Hematopoietic multipotent progenitor cell treated with erythropoietin and hydrocortisone succinate and interleukin-3 and kit ligand, for 15 days (in vitro differentiated cells): ENCODE results near the gene PTPN7.
A peak's percentile ranks its signal among the peaks of the same experiment; 100 is the strongest.
"Not testable (repeated sequence)": the region's sequence is repeated elsewhere in the genome, so short reads cannot be mapped to it uniquely, and the experiment has no call there.

Experiments used
- DNase-seq: peaks from one replicate; pipeline ENCODE4 v3.0.0-alpha.2; 2015; ENCODE audit warnings: low spot score

The PTPN7 gene

DNA sequence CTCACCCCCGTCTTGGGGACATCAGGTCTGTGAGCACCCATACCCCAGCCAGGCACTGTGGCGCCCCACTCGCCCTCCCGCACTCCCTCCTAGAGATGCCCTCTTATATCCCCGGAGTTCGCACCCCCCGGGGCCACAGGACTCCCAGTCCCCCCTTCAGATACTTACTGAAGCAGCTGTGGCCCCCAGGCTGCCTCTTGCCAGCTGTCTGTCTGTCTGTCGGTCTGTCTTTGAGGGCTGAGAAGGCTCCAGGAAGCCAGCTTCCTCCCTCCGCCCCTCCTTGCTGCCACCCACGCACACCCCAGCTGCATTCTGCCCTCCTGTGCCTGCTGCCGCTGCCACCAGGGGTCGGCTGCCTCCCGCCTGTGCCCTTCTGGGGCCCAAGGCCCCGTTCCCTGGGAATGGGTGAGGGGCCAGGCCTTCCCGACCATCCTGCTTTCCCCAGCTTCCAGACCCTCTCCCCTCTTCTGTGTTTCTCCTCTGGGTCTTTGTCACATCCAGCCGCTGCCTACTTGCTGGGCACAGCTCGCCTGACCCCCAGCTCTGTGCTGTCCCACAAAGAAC, at the start of gene PTPN7:
Gene PTPN7 (minus strand): TSS at position 226 of the 564 bp plus-strand sequence. CDS start 1,200 bp downstream, outside the sequence.
- peak; percentile 80 for DNase-seq

DNA sequence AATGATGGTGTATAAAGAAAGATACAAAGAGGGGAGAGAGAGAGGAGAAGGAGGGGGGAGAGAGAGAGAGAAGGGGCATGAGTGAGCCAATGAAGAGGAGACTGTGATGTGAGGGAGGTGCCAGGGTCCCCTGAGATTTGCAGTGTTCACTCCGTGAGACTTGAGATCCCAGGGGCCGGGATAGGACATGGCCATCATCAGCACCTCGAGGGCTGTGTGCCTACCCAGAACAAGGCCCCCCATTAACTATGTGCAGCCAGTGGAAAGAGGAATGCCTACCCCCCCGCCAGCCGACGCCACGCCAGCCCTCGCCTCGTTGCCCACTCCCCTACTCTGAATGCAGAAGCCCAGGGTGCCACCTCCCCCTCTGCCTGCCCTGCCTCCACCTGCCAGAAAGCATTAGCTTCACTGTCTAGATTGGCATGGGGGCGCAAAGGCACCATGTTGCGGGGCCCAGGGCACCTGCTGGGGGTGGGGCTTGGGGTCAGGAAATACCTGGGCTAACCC, 48.0 kb upstream of the PTPN7 start:
- DNase-seq: no peak

DNA sequence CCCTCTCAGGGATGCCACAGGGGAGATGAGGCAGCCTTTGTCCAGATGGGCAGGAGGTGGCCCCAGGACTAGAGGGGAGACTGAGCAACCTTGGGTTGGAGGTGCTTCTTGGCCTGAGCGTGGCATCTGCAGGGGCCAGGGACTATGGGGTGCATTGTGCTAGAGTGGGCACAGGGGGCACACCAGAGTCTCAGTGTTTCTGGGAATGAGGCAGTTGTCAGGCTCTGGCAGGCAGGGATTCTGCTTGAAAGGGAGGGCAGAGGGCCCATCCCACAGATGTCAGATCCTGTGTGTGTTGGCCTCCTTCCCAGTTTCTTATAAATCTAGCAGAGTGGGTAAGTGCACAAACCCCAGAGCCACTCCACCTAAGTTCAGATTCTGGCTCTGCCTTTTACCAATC, 46.9 kb upstream of the PTPN7 start:
- DNase-seq: no peak

DNA sequence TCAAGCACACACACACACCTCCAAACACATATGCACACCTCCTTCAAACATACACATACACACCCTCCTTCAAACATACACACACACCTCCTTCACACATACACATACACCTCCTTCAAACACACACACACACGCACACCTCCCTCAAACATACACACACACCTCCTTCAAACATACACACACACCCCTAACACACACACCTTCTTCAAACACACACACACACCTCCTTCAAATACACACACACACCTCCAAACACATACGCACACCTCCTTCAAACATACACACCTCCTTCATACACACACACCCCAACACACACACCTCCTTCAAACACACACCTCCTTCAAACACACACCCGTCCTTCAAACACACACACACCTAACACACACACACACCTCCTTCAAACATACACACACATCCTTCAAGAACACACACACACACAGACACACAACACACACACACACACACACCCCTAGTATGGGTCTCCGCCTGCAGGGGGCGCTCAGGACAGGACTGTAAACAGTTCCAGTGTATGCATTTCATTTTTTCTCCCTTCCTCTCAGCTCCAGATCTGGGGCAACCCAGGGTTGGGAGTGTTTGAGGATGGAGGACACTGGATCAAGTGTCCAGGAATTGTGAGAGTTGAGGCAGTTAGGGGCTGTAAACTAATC, 45.3 kb upstream of the PTPN7 start:
- DNase-seq: no peak

DNA sequence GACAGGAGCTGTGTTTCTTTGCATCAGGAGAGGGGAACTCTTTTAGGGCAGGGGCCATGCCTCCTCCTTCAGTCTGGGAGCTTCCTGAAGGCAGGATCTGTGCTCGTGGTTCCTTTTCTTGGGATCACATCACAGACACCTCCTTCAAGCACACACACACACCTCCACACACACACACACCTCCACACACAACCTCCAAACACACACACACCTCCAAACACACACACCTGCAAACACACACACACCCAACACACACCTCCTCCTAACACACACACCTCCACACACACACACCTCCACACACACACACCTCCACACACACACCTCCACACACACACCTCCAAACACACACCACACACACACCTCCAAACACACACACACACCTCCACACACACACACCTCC, 43.7 kb upstream of the PTPN7 start:
- no peak for DNase-seq

DNA sequence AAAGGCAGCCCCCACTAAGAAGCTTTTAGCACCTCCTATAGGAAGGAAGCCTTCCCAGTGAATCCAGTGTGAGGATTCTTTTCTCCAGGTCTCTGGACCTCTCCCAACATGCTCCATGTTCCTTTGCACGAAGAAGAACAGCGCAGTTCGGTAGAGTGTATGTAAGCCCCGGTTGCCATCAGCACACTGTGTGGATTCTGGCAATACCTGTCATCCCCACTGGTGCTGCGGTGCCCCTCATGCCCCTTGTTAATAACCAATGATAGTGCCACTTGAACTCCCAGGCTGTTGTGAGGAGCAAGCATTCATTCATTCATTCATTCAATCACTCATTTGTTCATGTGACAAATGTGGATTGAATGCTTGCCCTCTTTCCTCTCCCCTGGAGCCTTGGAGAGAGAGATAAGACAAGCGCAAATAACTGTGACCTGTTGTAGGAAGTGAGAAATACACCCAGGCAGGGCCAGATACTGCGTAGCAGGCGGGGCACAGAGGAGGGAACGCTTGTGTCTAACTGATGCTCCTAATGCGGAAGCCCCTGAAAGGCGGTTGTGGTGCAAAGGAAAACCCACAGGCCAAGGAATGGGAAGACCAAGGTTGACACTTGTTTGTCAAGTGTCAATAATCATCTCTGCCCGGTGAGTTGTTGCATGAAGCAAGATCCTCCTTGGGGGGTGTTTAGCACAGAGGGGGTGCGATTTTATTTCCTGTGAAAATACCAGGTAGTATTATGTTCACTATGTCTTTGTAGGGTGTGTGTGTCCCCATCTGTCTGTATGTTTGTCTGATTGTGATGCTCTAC, 43.0 kb upstream of the PTPN7 start:
- no peak for DNase-seq

DNA sequence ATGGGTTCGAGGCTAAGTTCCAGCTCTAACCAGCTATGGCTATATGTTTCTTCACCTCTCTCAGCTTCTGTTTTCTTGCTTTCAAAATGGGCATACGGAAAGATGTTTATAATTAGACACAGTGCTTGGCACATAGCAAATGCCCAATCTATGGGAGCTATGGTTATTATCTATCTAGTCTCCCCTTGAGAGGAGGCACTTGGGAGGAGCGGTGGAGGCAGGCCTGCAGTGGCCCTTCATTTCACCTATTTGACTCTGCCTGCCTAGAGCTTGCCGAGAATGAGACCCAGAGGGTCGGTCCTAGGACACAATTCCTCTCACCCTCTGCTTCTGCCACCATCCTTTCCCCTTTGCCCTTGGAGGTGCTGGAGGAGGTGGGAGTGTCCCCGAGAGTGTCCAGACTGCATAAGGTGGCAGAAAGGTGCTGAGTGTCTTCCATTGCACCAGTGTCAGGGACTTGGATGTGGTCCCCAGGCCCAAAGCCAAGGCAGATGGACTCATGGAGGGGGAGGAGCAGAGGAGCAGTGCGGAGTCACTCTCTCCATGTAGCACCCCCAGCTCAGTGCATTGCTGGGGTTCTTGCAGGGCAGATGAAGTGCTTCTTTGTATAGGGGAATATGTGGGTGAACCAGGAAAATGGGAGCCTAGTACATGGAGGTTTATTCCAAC, 42.2 kb upstream of the PTPN7 start:
- no peak for DNase-seq

DNA sequence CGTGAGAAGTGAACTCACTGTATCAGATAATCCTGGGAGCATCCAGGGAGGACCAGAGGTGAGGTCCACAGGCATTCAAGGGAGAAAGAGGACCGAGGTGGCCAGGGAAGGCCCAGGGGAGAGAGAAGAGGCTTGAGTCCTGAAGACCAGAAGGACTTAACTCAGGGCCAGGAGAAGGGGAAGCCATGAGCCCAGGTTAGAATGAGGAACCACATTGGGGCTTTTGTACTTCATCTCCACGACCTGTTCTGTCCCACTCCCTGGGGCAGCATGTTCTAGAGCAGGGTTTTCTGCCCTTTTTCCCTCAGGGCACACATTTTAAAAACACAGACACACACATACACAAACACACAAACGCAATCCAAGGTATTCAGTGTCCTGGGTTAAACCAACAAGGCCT, 41.6 kb upstream of the PTPN7 start:
- DNase-seq: no peak

DNA sequence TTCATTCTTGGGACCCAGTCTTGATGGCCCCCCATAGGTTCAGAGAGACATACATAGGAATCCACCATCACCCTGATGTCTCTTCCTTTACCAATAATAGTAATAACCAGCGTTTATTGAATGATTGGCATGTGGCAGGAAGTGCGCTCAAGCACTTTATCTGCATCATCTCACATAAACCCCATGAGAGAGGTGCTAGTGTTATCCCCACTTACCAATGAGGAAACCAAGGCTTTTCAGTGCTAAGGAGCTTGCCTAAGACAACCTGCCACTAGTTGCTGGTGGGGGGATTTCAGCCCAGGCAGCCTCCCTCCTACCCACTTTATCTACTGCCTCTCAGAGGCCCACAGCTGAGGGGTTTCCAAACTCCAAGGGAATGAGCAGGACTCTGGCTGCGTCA, 40.9 kb upstream of the PTPN7 start:
- no peak for DNase-seq

DNA sequence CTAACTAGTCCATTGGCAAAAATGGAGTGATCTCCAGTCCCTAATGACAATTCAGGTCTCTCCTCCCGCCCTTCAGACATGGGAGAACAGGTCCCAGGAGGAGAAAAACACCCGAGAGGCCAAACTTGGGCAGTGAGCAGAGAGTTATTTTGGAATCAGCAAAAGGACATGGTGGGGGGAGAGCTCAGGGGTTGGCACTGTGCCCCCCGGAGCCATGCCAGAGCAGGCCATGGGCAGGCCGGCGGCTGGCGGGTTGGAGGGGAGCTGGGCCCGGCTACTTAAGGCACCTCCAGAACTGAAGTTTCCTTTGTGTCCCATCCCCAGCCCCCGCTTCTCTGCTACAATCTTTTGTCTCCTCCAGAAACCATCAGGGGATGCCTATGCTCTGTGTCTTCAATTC, 40.3 kb upstream of the PTPN7 start:
- no peak for DNase-seq

DNA sequence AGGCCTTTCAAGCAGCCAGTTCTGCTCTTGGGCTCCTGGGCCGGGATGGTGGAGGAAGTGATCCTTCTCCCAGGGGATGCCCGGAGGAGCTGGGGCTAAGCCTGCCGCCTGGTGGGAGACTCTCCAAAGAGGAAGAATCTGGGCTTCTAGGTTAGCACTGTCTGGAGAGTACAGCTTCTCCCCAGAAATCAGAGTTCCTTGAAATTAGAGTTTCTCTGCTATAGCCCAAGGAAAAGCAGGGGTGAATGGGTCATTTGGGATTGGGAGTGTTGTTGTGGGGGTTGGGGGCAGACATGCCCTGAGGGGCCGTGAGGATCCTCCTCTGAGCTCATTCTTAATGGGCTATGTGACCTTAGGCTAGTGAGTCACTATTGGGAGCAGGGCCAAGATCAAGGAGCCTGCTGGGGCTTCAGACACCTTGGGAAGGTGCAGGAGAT, 39.7 kb upstream of the PTPN7 start:
- DNase-seq: no peak

DNA sequence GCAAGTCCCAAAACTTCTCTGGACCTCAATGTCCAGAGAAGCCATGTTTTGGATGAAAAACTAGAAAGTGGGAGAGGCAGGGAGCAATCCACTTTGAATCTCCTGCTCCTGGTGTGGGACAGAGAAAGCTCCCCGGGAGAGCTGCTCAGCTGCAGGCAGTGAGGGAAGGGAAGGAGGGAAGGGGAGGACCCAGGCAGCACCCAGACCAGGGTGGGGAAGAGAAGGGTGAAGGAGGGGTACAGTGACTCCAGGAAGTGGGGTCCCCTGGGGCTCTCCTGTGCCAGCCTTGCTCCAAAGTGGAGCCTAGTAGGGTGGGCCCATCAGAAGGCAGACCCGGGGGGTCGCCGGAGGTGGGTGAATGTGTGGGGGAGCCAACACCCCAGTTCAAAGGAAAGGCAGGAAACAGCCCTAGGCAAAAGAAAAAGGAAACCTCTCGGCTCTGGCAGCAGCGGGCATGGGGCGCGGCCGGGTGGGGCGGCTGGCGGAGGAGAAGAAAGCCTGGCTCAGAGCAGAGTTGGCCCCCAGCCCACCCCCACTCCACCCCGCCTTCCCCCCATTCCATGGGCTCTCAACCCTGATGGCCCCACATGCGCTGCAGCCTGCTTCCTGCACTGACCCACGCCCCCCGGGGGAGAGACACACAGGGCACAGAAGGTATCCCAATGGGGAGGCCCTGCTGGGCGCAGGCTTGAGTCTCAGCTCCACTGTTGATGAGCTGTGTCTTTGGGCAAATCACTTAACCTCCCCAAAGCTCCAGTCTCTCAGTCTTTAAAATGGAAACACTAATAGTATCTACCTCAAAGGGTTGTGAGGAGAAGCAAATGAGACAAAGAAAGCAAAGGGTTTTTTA, 38.9 kb upstream of the PTPN7 start:
- no peak for DNase-seq

DNA sequence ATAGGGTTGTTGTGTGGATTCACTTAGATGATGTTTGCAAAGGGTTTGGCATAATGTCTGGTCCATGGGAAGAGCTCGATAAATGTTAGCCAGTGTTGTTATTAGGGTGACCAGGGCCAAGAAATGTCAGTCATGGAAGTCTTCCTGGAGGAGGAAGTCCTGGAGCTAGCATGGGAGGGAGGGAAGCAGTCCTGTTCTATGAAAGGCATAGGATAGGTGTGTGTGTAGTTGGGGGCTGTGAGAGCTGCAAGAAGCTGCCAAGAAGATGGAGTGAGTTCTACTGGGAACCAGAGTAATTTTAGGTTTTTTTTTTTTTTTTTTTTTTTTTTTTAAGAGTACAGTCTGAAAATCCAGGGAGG, 37.9 kb upstream of the PTPN7 start:
- no peak for DNase-seq

DNA sequence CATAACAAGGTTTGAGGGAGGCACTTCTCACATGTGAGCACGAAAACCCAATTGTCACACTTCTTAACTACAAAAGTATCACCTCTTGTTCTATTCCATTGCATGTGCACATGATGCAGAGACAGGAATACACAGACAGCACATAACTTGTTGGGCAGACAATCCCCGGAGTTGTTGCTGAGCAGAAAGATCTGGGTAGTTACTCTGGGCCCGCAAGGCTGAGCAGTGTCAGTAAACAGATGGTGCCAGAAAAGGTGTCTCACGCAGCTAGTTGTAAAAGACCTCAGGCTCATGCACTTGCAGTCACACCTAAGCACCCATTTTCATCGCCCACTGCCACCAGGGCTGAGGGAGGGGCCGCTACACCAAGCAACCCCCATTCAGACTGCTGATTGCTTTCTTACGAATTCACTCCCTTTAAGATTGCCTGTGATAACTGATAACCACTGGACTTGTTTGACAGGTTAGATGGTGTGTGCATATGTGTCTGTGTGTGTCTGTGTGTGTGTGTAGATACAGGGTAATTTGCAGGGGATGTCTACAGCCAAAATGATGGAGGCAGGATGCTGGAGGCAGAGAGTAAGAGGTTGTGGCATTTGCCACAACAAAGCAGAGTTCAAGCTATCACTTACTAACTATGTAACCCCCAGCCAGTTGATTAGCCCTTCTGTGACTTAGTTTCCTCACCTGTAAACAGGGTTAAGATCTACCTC, 37.4 kb upstream of the PTPN7 start:
- no peak for DNase-seq

DNA sequence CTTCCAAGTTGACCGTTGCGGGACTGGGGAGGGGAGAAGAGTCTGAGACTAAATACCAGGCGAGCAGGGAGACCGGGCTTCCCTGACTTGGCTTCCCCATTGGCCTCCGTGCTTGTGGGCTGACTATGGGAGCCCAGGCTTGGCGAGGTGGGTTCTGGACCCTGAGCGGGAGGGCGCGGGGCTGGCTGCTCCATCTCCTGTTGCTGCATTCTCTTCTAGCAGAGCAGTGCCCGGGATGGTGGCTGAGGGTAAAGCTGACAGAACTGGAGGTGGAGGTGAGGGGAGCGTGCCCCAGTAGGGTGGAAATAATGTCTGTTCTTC, 33.9 kb upstream of the PTPN7 start:
- DNase-seq: no peak

DNA sequence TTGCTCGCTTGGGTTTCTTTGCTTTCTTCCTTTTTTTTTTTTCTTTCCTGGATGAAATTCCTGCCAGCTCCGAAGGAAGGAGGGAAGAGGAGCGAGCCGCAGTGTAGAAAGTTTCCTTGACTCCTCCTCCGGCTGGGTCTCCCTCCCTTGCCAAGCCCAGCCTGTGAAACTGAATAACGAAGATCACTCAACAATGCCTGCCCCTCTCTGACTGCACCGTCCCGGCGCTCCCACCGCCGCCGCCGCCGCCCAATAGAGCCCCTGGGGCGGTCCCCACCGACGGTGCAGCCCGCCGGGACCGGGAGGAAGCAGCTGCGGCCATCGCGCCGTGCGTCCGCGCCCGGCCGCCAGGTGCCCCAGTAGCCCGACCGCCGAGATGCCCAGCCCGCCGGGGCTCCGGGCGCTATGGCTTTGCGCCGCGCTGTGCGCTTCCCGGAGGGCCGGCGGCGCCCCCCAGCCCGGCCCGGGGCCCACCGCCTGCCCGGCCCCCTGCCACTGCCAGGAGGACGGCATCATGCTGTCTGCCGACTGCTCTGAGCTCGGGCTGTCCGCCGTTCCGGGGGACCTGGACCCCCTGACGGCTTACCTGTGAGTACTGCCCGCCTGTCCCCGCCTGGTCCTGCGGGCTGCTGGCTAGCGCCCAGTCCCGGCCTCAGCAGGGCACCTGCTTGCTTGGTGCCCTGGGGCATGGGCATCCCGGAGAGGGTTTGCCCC, 33.4 kb upstream of the PTPN7 start, which contains the start of gene LGR6:
Gene LGR6 (plus strand): TSS at position 186 of the 714 bp plus-strand sequence. CDS start 191 bp downstream, at position 377.
- no peak for DNase-seq

DNA sequence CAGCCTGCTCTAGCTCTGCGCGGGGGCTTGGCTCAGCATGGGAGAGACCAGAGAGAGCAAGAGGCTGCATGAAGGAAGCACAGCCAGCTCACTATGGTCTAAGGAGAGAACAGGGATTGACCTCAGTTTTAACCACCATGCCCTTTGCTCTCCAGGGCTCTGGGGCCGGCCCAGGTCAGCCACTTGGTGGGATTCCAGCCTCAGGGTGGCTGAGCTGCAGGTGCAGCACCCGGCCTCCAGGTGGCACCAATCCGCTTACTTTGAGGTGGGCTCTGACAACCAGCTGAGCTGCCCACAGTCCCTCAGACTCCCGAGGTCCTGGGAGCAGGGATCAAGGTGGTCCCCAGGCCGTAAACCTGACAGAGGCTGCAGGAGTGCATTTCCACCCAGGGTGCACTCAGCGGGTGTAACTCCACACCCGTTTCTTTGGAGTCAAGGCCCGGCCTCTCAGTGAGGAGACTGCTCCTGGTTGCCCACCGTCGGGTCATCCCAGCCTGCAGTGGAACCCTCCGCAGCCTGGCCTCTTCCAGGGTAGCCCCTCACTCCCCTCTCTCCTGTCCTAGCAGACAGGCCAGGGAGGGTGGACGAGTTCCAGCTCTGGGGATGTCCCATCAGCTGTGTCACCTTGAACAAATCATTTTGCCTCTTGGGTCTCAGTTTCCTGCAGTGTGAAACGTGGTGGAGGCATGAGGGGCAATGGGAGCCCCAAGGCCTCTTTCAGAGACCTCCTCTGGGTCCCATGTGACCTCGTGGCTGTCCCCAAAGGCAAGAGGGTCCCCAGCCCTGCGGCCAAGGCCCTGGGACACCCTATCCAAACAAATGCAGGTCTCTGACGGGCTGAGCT, 32.6 kb upstream of the PTPN7 start:
- DNase-seq: peak; percentile 45

DNA sequence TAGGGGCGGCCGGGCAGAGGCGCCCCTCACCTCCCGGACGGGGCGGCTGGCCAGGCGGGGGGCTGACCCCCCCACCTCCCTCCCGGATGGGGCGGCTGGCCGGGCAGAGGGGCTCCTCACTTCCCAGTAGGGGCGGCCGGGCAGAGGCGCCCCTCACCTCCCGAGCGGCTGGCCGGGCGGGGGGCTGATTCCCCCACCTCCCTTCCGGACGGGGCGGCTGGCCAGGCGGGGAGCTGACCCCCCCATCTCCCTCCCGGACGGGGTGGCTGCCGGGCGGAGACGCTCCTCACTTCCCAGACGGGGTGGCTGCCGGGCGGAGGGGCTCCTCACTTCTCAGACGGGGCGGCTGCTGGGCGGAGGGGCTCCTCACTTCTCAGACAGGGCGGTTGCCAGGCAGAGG, 31.0 kb upstream of the PTPN7 start:
- not testable (repeated sequence) for DNase-seq

DNA sequence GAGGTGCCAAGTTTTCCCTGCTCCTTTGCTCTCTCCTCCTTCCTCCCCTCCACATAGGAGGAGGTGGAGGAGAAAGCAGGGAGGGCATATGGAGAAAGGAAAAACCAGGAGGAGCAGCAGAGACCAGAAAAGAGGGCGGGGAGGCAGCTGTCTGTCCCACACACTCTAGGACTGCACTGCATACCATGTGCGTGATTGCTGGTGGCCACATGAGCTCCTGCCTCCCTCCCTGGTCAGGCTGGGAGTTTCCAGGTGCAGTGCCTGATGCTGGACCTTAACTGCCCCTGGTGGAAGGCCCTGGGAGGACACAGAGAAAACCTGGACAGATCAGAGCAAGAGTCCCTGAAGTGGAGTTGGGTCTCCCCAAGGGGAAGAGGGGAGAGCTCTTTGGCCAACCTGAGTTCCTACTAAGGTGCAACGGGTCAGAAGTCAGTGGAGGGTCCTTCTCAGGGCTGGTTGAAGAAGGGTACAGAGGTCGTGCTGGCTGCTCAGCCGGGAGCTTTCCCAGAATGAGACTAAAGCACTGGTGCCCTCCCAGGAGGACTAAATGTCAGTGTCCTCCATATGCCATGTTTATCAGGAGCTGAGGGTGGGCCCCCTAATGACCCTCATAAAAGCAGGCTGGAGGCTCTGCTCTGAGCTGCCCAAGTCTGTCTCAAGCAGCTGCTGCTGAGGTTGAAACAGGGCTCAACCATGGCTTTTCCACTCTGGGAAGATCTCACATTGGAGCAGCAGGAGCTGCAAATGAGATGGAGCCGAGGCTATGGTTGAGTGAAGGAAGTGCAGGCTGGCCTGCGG, 29.7 kb upstream of the PTPN7 start:
- DNase-seq: no peak
